HepG2 (cell line): ENCODE data around the gene MEIS1. TPM values are rescaled to one million over a fixed set of nuclear protein-coding genes. Genes with fewer than 3 reads are reported as not detected.

Experiments used
- E2F5 ChIP-seq: sonication (generic); formaldehyde crosslinking; conservative IDR thresholded peaks from 2 replicates; pipeline ENCODE4 v1.4.0; 2020; ENCODE audit warnings: missing genetic modification reagents
- PBX3 ChIP-seq: sonication (generic); formaldehyde crosslinking; IDR thresholded peaks from 2 replicates; pipeline ENCODE4 v1.8.1; 2023; ENCODE audit warnings: missing genetic modification reagents, inconsistent platforms, borderline replicate concordance
- ZKSCAN5 ChIP-seq: sonication (generic); formaldehyde crosslinking; IDR thresholded peaks from 2 replicates; pipeline ENCODE4 v1.5.1; 2020; ENCODE audit warnings: mild to moderate bottlenecking, missing genetic modification reagents
- ZNF431 ChIP-seq: sonication (generic); formaldehyde crosslinking; IDR thresholded peaks from 2 replicates; pipeline ENCODE4 v1.9.0; 2022; ENCODE audit warnings: missing genetic modification reagents, low read depth, mild to moderate bottlenecking, borderline replicate concordance
- ZNF512 ChIP-seq: sonication (generic); formaldehyde crosslinking; IDR thresholded peaks from 2 replicates; pipeline ENCODE4 v1.4.0; 2020; ENCODE audit warnings: mild to moderate bottlenecking, missing genetic modification reagents
- ZNF776 ChIP-seq: sonication (generic); formaldehyde crosslinking; IDR thresholded peaks from 2 replicates; pipeline ENCODE4 v1.4.0; 2020; ENCODE audit warnings: mild to moderate bottlenecking, missing genetic modification reagents
- polyA plus RNA-seq, 8 experiments: library from polyadenylated mRNA; depleted of rRNA in 3 of 8; stranded (reverse) in 7 of 8; unstranded in 1 of 8; fragments of >200 nt; fragmentation: Illumina TruSeq in 4 of 8; extraction: Trizol in 4 of 8; gene quantifications; 2 replicates each; pipeline versions ENCODE4 v1.2.1 to v1.2.3, GENCODE V29; 2011 to 2016; ENCODE audit warnings: low read depth in 4 of 8, missing spikeins in 1 of 8, mixed read lengths in 1 of 8; ENCODE audit not compliant: insufficient read depth in 1 of 8
- total RNA-seq, 5 experiments: library from RNA; depleted of rRNA; stranded (reverse); fragments of >200 nt; fragmentation: Illumina TruSeq; extraction: Trizol; gene quantifications; 2 replicates each; pipeline ENCODE4 v1.2.3, GENCODE V29; 2016; ENCODE audit warnings: low read depth in 1 of 5

Gene MEIS1
- total and polyA plus RNA-seq, 2 of the 13 experiments (the other 11 are each of a cell fraction or from before 2014, with no cell fraction given), result 3.8 to 6.0 TPM

DNA sequence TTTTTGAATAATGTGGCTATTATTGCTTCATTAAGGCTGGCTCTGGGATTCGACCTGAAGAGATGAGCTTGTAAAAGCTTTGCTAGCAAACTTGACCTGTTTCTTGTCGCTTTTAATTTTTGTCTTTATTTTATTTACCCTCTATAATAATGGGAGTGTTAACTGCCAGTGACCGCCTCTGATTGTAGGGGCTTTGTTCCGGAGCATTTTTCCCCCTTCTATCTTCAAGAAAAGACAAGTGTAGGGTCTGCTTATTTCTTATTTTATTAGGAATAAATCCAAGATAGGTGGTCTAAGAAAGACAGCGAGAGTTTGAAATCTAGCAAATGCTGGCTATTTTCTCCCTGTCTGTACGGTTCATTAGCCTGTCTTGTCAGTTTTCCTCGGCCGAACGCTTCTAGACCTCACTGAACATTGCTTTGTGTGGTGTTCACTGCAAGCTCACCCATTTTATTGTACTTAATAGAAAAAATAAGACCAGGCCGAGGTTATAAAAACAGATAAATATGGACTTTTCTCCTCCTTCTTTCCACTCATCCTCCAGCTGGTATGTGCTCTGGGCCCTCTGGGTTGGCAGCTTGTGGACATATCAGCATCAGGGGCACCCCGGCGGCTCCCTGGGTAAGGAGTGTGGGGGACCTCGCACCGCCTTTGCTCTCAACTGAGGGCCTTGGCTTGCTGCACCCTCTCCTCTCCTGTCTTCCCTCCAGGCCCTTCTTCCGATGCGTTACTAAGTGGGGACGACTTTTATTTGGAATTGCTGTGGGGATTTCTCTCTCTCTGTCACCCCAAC is 8.5 kb downstream of the MEIS1 start (continued):
- TF ChIP-seq E2F5 (CRISPR knock-in tag), result no peak
- TF ChIP-seq ZKSCAN5, result no peak
- TF ChIP-seq ZNF431, result no peak
- TF ChIP-seq ZNF512, result no peak
- no peak for TF ChIP-seq PBX3 (CRISPR knock-in tag)
- TF ChIP-seq ZNF776 (CRISPR knock-in tag), result no peak
